Fibroblast of pulmonary artery (primary cell): Measurements from ENCODE around the gene BEAN1.

ENCODE experiments used
- DNase-seq: peaks from one replicate; pipeline ENCODE4 v3.0.0-alpha.2; 2010; ENCODE audit warnings: low read depth
- H3K4me3 ChIP-seq: replicated peaks from 2 replicates; pipeline ENCODE4 v1.5.1; 2011; ENCODE audit warnings: low read depth, mild to moderate bottlenecking, control low read depth, low read length, moderate library complexity
- CTCF ChIP-seq: IDR thresholded peaks from 2 replicates; pipeline ENCODE4 v1.5.1; 2011; ENCODE audit warnings: mild to moderate bottlenecking, control low read depth, low read length, inconsistent platforms; ENCODE audit errors: missing control alignments

The BEAN1 gene

GRCh38 chr16:66434619-66435430 is 7.7 kb downstream of the BEAN1 start:
- no peak for DNase-seq
- TF ChIP-seq CTCF: no peak
- H3K4me3 ChIP-seq: no peak overlapping the region

GRCh38 chr16:66435896-66436295 is 8.8 kb downstream of the BEAN1 start:
- no peak for TF ChIP-seq CTCF
- DNase-seq: no peak
- H3K4me3 ChIP-seq: no peak overlapping the region

GRCh38 chr16:66437391-66437945 is 10.4 kb downstream of the BEAN1 start:
- no peak for TF ChIP-seq CTCF
- no peak for DNase-seq
- no peak overlapping the region for H3K4me3 ChIP-seq

GRCh38 chr16:66438536-66438935 is 11.4 kb downstream of the BEAN1 start:
- H3K4me3 ChIP-seq: no peak overlapping the region
- no peak for TF ChIP-seq CTCF
- no peak for DNase-seq

GRCh38 chr16:66439051-66439730 is 12.1 kb downstream of the BEAN1 start:
- no peak overlapping the region for H3K4me3 ChIP-seq
- TF ChIP-seq CTCF: no peak
- DNase-seq: no peak

- TF ChIP-seq CTCF: no peak
- no peak for DNase-seq
- H3K4me3 ChIP-seq: no peak overlapping the region
These were observed 13.2 kb downstream of the BEAN1 start for GRCh38 chr16:66440271-66440802.
